ENCODE results near the gene LPAR5. TPM values are rescaled to one million over a fixed set of nuclear protein-coding genes. Genes with fewer than 3 reads are reported as not detected.
A peak's percentile ranks its signal among the peaks of the same experiment; 100 is the strongest.

LPAR5 gene
- total RNA-seq, 1 donor from 2014 or later = 8.6 TPM

- DNase-seq (no peak), ATAC-seq (no peak)
- intact Hi-C loops (cut with micrococcal nuclease) = no loop called here
These were observed 5.4 kb upstream of the LPAR5 start for GRCh38 chr12:6641131-6641530.

GRCh38 chr12:6640497-6640896 lies 4.7 kb upstream of the LPAR5 start:
- DNase-seq (no peak), ATAC-seq (no peak)
- intact Hi-C loops (cut with micrococcal nuclease) = no loop called here

- no peak for DNase-seq
- intact Hi-C loops (cut with micrococcal nuclease) = no loop called here
These were observed 3.5 kb upstream of the LPAR5 start for GRCh38 chr12:6639151-6639801.

GRCh38 chr12:6638305-6638704 lies 2.5 kb upstream of the LPAR5 start:
- DNase-seq (no peak), ATAC-seq (peak; percentile 12)
- intact Hi-C loops (cut with micrococcal nuclease) = no loop called here

More at GRCh38 chr12:6639151-6639801, 3.5 kb upstream of the LPAR5 start:
- no peak for ATAC-seq

GRCh38 chr12:6635375-6635855 lies 344 bp downstream of the LPAR5 start:
- ATAC-seq = no peak
- DNase-seq = no peak
- intact Hi-C loops (cut with micrococcal nuclease) = no loop called here

- ATAC-seq (peak; percentile 41), DNase-seq (no peak)
- intact Hi-C loops (cut with micrococcal nuclease) = no loop called here
These were observed 3.5 kb downstream of the LPAR5 start for GRCh38 chr12:6632026-6632983.

- peak; percentile 87 for ATAC-seq
- intact Hi-C loops (cut with micrococcal nuclease) = no loop called here
- peak; percentile 52 for DNase-seq
These were observed 4.2 kb downstream of the LPAR5 start for GRCh38 chr12:6631549-6631961.

- intact Hi-C loops (cut with micrococcal nuclease) = no loop called here
- ATAC-seq = peak; percentile 7
These were observed 5.0 kb downstream of the LPAR5 start for GRCh38 chr12:6630736-6631135.

GRCh38 chr12:6627616-6628015 lies 8.1 kb downstream of the LPAR5 start:
- DNase-seq = no peak
- intact Hi-C loops (cut with micrococcal nuclease) = no loop called here
- no peak for ATAC-seq

More at GRCh38 chr12:6630736-6631135, 5.0 kb downstream of the LPAR5 start:
- no peak for DNase-seq

GRCh38 chr12:6626654-6627283 lies 9.0 kb downstream of the LPAR5 start:
- DNase-seq = no peak
- no peak for ATAC-seq
- intact Hi-C loops (cut with micrococcal nuclease) = no loop called here

- DNase-seq (no peak), ATAC-seq (no peak)
- intact Hi-C loops (cut with micrococcal nuclease) = no loop called here
These were observed 14.9 kb downstream of the LPAR5 start for GRCh38 chr12:6620885-6621274.

- ATAC-seq (peak; percentile 37), DNase-seq (peak; percentile 72)
- intact Hi-C loops (cut with micrococcal nuclease) = no loop called here
These were observed 15.4 kb downstream of the LPAR5 start for GRCh38 chr12:6620137-6620884.

GRCh38 chr12:6618483-6619225 lies 17.1 kb downstream of the LPAR5 start:
- intact Hi-C loops (cut with micrococcal nuclease) = no loop called here
- DNase-seq = no peak
- ATAC-seq = no peak

GRCh38 chr12:6615802-6616201 lies 20.0 kb downstream of the LPAR5 start:
- intact Hi-C loops (cut with micrococcal nuclease) = no loop called here
- ATAC-seq (no peak), DNase-seq (no peak)

GRCh38 chr12:6614513-6615172 lies 21.1 kb downstream of the LPAR5 start:
- intact Hi-C loops (cut with micrococcal nuclease) = no loop called here
- ATAC-seq = no peak
- DNase-seq = no peak

- peak; percentile 92 for DNase-seq
- ATAC-seq = peak; percentile 82
- intact Hi-C loops (cut with micrococcal nuclease) = no loop called here
These were observed 21.8 kb downstream of the LPAR5 start for GRCh38 chr12:6613776-6614512.

All from left ventricle myocardium superior (tissue), 1 donor.